Astrocyte (in vitro differentiated cells and primary cell): ENCODE results near the gene FAF2. TPM values are rescaled to one million over a fixed set of nuclear protein-coding genes. Genes with fewer than 3 reads are reported as not detected.
"Not testable (repeated sequence)": the region's sequence is repeated elsewhere in the genome, so short reads cannot be mapped to it uniquely, and the experiment has no call there.

Experiments
- DNase-seq: peaks from one replicate; pipeline ENCODE4 v3.0.0-alpha.2; 2010; ENCODE audit warnings: low read depth
- FAIRE-seq: peaks from 2 replicates; lab custom pipeline; 2011; peaks lifted over from hg19 to GRCh38; lab: Jason Lieb, UNC
- H2AFZ ChIP-seq: 2 replicates; pipeline ENCODE4 v1.6.0; 2012; ENCODE audit warnings: low read depth, low read length, inconsistent platforms
- H3K27ac ChIP-seq: 2 replicates; pipeline ENCODE4 v1.5.1; 2011; ENCODE audit warnings: low read depth, low read length, inconsistent platforms
- H3K27me3 ChIP-seq: 2 replicates; pipeline ENCODE4 v1.6.0; 2011; ENCODE audit warnings: low read length, inconsistent platforms; ENCODE audit not compliant: insufficient read depth
- H3K36me3 ChIP-seq: 2 replicates; pipeline ENCODE4 v1.5.1; 2011; ENCODE audit warnings: low read length, inconsistent platforms; ENCODE audit not compliant: insufficient read depth
- H3K4me1 ChIP-seq: 2 replicates; pipeline ENCODE4 v1.5.1; 2011; ENCODE audit warnings: low read length, inconsistent platforms; ENCODE audit not compliant: insufficient read depth
- H3K4me2 ChIP-seq: 2 replicates; pipeline ENCODE4 v1.6.0; 2012; ENCODE audit warnings: low read length, inconsistent platforms
- H3K4me3 ChIP-seq: 2 replicates; pipeline ENCODE4 v1.5.1; 2011; ENCODE audit warnings: low read depth, mild to moderate bottlenecking, low read length, inconsistent platforms; ENCODE audit not compliant: insufficient read depth
- H3K79me2 ChIP-seq: 2 replicates; pipeline ENCODE4 v1.6.0; 2012; ENCODE audit warnings: mild to moderate bottlenecking, low read length, inconsistent platforms; ENCODE audit not compliant: insufficient read depth
- H3K9ac ChIP-seq: 2 replicates; pipeline ENCODE4 v1.6.0; 2012; ENCODE audit warnings: mild to moderate bottlenecking, low read length, inconsistent platforms
- H3K9me3 ChIP-seq: 2 replicates; pipeline ENCODE4 v1.5.1; 2012; ENCODE audit warnings: low read depth, mild to moderate bottlenecking, low read length, inconsistent platforms; ENCODE audit not compliant: insufficient read depth
- H4K20me1 ChIP-seq: 2 replicates; pipeline ENCODE4 v1.6.0; 2012; ENCODE audit warnings: low read length, inconsistent platforms; ENCODE audit not compliant: insufficient read depth
- H3K27ac Mint-ChIP-seq: one replicate; pipeline ENCODE4 v1.8.0; 2021; ENCODE audit warnings: mild to moderate bottlenecking, mixed read lengths; ENCODE audit not compliant: unreplicated experiment
- H3K27me3 Mint-ChIP-seq: one replicate; pipeline ENCODE4 v1.8.0; 2021; ENCODE audit warnings: low read depth, mixed read lengths; ENCODE audit not compliant: unreplicated experiment
- H3K36me3 Mint-ChIP-seq: one replicate; pipeline ENCODE4 v1.8.0; 2021; ENCODE audit warnings: low read depth, mixed read lengths; ENCODE audit not compliant: unreplicated experiment
- H3K4me1 Mint-ChIP-seq: one replicate; pipeline ENCODE4 v1.8.0; 2021; ENCODE audit warnings: low read depth, mixed read lengths; ENCODE audit not compliant: unreplicated experiment
- H3K4me3 Mint-ChIP-seq: one replicate; pipeline ENCODE4 v1.8.0; 2021; ENCODE audit warnings: mild to moderate bottlenecking, moderate library complexity, mixed read lengths; ENCODE audit not compliant: unreplicated experiment
- H3K9me3 Mint-ChIP-seq: one replicate; pipeline ENCODE4 v1.8.0; 2021; ENCODE audit warnings: mild to moderate bottlenecking, mixed read lengths; ENCODE audit not compliant: unreplicated experiment
- CTCF ChIP-seq: IDR thresholded peaks from 2 replicates; pipeline ENCODE4 v1.5.1; 2011; ENCODE audit warnings: low read depth, mild to moderate bottlenecking, inconsistent platforms, low read length, moderate library complexity; ENCODE audit not compliant: insufficient read depth
- EZH2 ChIP-seq: IDR thresholded peaks from 2 replicates; pipeline ENCODE4 v1.6.1; 2012; ENCODE audit warnings: mild to moderate bottlenecking, low read length, inconsistent platforms; ENCODE audit not compliant: insufficient read depth
- total RNA-seq: library from RNA; stranded (reverse); gene quantifications from 2 replicates; pipeline ENCODE4 v1.2.1, GENCODE V29; 2021

Gene FAF2
- total RNA-seq, 1 donor from 2014 or later, result 56.2 TPM

DNA sequence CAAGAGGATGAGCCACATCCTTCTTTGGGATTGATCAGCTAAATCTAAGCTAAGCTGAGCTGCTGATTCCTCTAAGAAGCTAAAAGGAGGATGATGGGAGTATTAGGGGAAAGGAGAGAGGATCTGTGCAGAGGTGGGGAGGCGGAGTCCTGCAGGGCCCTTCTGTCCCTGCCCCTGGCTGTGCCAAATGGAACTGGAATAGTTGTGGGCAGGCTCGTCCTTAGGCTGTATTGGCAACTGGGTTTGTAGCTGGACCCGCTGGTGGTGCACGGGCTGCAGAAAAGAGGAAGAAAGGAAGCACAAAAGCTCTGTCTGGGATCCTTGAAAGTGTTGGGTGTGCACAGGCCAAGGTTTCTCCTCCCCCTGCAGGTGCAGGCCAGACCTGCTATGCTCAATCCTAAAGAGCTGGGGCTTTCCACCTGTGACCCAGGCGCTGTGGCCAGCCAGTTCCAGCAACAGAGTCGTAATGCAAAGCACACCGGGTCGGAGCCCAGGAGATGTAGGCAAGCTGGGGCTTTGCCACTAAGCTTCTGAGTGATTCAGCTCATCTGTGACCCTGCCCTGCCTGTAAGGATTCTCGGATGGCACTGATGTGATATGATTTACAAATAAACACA, 41.6 kb upstream of the FAF2 start:
- no peaks in the 10 kb centered on the region for H3K9me3 ChIP-seq
- Mint-ChIP-seq H3K9me3 (no peaks in the 10 kb centered on the region), H3K4me3 (no peak overlapping the region), H3K4me1 (peaks cover 7% of the 10 kb centered on the region), H3K27ac (no peak overlapping the region), H3K36me3 (peaks cover 20% of the 10 kb centered on the region), H3K27me3 (no peaks in the 10 kb centered on the region)
- peaks cover 2% of the 10 kb centered on the region for H3K36me3 ChIP-seq
- no peak for TF ChIP-seq EZH2
- no peak for TF ChIP-seq CTCF
- no peak overlapping the region for H3K9ac ChIP-seq
- no peak overlapping the region for H3K4me2 ChIP-seq
- H2AFZ ChIP-seq, result no peak overlapping the region
- H3K27me3 ChIP-seq, result no peaks in the 10 kb centered on the region
- peaks cover 18% of the 10 kb centered on the region for H4K20me1 ChIP-seq
- FAIRE-seq (no peak), DNase-seq (no peak)
- H3K27ac ChIP-seq, result no peak overlapping the region
- H3K79me2 ChIP-seq, result no peaks in the 10 kb centered on the region
- H3K4me1 ChIP-seq, result no peaks in the 10 kb centered on the region
- no peak overlapping the region for H3K4me3 ChIP-seq

GRCh38 chr5:176407456-176408251, 40.5 kb upstream of the FAF2 start:
- H3K36me3 Mint-ChIP-seq, result peaks cover 20% of the 10 kb centered on the region
- no peaks in the 10 kb centered on the region for H3K9me3 Mint-ChIP-seq
- Histone ChIP-seq H3K4me1 (no peaks in the 10 kb centered on the region), H3K4me2 (no peak overlapping the region), H2AFZ (no peak overlapping the region), H3K9me3 (no peaks in the 10 kb centered on the region), H3K27ac (no peak overlapping the region), H3K36me3 (peaks cover 2% of the 10 kb centered on the region), H3K9ac (no peak overlapping the region), H4K20me1 (peaks cover 25% of the 10 kb centered on the region), H3K79me2 (peaks cover 3% of the 10 kb centered on the region), H3K4me3 (no peak overlapping the region), H3K27me3 (no peaks in the 10 kb centered on the region)
- H3K27ac Mint-ChIP-seq, result no peak overlapping the region
- peaks cover 7% of the 10 kb centered on the region for H3K4me1 Mint-ChIP-seq
- H3K4me3 Mint-ChIP-seq, result no peak overlapping the region
- no peak for DNase-seq
- no peak for TF ChIP-seq CTCF
- no peak for TF ChIP-seq EZH2
- no peaks in the 10 kb centered on the region for H3K27me3 Mint-ChIP-seq
- no peak for FAIRE-seq

GRCh38 chr5:176408252-176408573, 40.0 kb upstream of the FAF2 start:
- peaks cover 31% of the 10 kb centered on the region for H4K20me1 ChIP-seq
- H3K27ac ChIP-seq, H3K4me1 ChIP-seq, DNase-seq, H3K4me3 ChIP-seq, H3K36me3 ChIP-seq, H3K27me3 ChIP-seq, H3K4me3 Mint-ChIP-seq, FAIRE-seq, H3K9me3 ChIP-seq, H3K9me3 Mint-ChIP-seq, H3K79me2 ChIP-seq, H2AFZ ChIP-seq, H3K27ac Mint-ChIP-seq, H3K4me2 ChIP-seq, H3K9ac ChIP-seq, H3K27me3 Mint-ChIP-seq: not testable (repeated sequence)
- peaks cover 23% of the 10 kb centered on the region for H3K36me3 Mint-ChIP-seq
- H3K4me1 Mint-ChIP-seq, result peaks cover 13% of the 10 kb centered on the region
